Large intestine (tissue), 1 donor: Measurements from ENCODE around the gene OCLN. TPM values are rescaled to one million over a fixed set of nuclear protein-coding genes. Genes with fewer than 3 reads are reported as not detected.

Experiments
- polyA plus RNA-seq: library from polyadenylated mRNA; unstranded; fragments of 120-200 nt; gene quantifications from one replicate; pipeline ENCODE4 v1.2.1, GENCODE V29; 2013

The OCLN gene
- polyA plus RNA-seq, 1 donor, result 85.5 TPM

Other genes with a start within 250 kb of the OCLN start
- gene CCDC125, start 160.0 kb upstream of the OCLN start, polyA plus RNA-seq, result 15.1 TPM
- 68.0 TPM for gene AK6, start 123.3 kb upstream of the OCLN start, polyA plus RNA-seq
- gene TAF9, start 123.3 kb upstream of the OCLN start, polyA plus RNA-seq, result 73.3 TPM
- gene RAD17, start 123.0 kb upstream of the OCLN start, polyA plus RNA-seq, result 28.6 TPM
- 42.0 TPM for gene MARVELD2, start 77.7 kb upstream of the OCLN start, polyA plus RNA-seq
- 61.1 TPM for gene GTF2H2C, start 67.4 kb downstream of the OCLN start, polyA plus RNA-seq